Measurements from ENCODE around the gene TM6SF1. TPM values are rescaled to one million over a fixed set of nuclear protein-coding genes. Genes with fewer than 3 reads are reported as not detected.

The TM6SF1 gene
- total and polyA plus RNA-seq, 9 donors = 0.76 to 5.9 (median 2.9) TPM

- Histone ChIP-seq H3K27me3 (no peaks in the 10 kb centered on the region), H3K4me3 (no peak overlapping the region), H3K36me3 (no peaks in the 10 kb centered on the region), H3K27ac (no peak overlapping the region), H3K9me3 (no peaks in the 10 kb centered on the region), H3K4me1 (ENCODE audit: insufficient read depth) (no peaks in the 10 kb centered on the region)
- no peak for TF ChIP-seq CTCF (IDR thresholded peaks at IDR 0.05)
- no peak for TF ChIP-seq POLR2A (IDR thresholded peaks at IDR 0.05)
- intact Hi-C loops (cut with DNase I) = no loop called here
- 62 to 69% (median 67%) methylated on average over 9 of the region's 9 CpGs for WGBS, 3 donors
- DNase-seq = no peak
Observed at GRCh38 chr15:83119968-83120581, 12.6 kb downstream of the TM6SF1 start.

- Histone ChIP-seq H3K9me3 (no peaks in the 10 kb centered on the region), H3K27me3 (no peaks in the 10 kb centered on the region), H3K36me3 (no peaks in the 10 kb centered on the region), H3K27ac (no peak overlapping the region), H3K4me3 (no peak overlapping the region), H3K4me1 (ENCODE audit: insufficient read depth) (no peaks in the 10 kb centered on the region)
- TF ChIP-seq CTCF (IDR thresholded peaks at IDR 0.05) (no peak), EP300 (IDR thresholded peaks at IDR 0.05) (no peak), POLR2A (IDR thresholded peaks at IDR 0.05) (no peak)
- no peak for DNase-seq
- intact Hi-C loops (cut with DNase I) = no loop called here
- 95 to 98% (median 95%) methylated on average over 1 of the region's 1 CpG for WGBS, 3 donors
Observed at GRCh38 chr15:83123529-83123928, 16.1 kb downstream of the TM6SF1 start.

GRCh38 chr15:83127547-83128150 is 20.2 kb downstream of the TM6SF1 start:
- 59 to 61% (median 61%) methylated on average over 3 of the region's 3 CpGs for WGBS, 3 donors
- DNase-seq = no peak
- Histone ChIP-seq H3K36me3 (no peaks in the 10 kb centered on the region), H3K4me1 (ENCODE audit: insufficient read depth) (no peaks in the 10 kb centered on the region), H3K4me3 (no peak overlapping the region), H3K27me3 (no peaks in the 10 kb centered on the region), H3K9me3 (no peaks in the 10 kb centered on the region), H3K27ac (no peak overlapping the region)
- TF ChIP-seq CTCF (IDR thresholded peaks at IDR 0.05) (no peak), EP300 (IDR thresholded peaks at IDR 0.05) (no peak), POLR2A (IDR thresholded peaks at IDR 0.05) (no peak)
- intact Hi-C loops (cut with DNase I) = no loop called here

- TF ChIP-seq CTCF (IDR thresholded peaks at IDR 0.05) = no peak
- TF ChIP-seq POLR2A (IDR thresholded peaks at IDR 0.05) = no peak
- TF ChIP-seq EP300 (IDR thresholded peaks at IDR 0.05) = no peak
- intact Hi-C loops (cut with DNase I) = no loop called here
- H3K27me3 ChIP-seq = no peaks in the 10 kb centered on the region
- no peak overlapping the region for H3K27ac ChIP-seq
- H3K4me1 ChIP-seq (ENCODE audit: insufficient read depth) = no peaks in the 10 kb centered on the region
- H3K9me3 ChIP-seq = no peaks in the 10 kb centered on the region
- no peak overlapping the region for H3K4me3 ChIP-seq
- WGBS, 3 donors = 97 to 100% (median 98%) methylated on average over 2 of the region's 2 CpGs
- no peak for DNase-seq
- no peaks in the 10 kb centered on the region for H3K36me3 ChIP-seq
Observed at GRCh38 chr15:83129791-83130190, 22.3 kb downstream of the TM6SF1 start.

Data from ovary (tissue), 9 donors.